ENCODE data around the gene RAB7A. TPM values are rescaled to one million over a fixed set of nuclear protein-coding genes. Genes with fewer than 3 reads are reported as not detected.
"Not testable (repeated sequence)": the region's sequence is repeated elsewhere in the genome, so short reads cannot be mapped to it uniquely, and the experiment has no call there.

The RAB7A gene
- total RNA-seq, 1 experiment from 2014 or later: 50.8 TPM

- Histone ChIP-seq H3K4me3 (no peak overlapping the region), H3K27ac (no peak overlapping the region), H3K4me1 (replicated peaks) (no peaks in the 10 kb centered on the region), H3K27me3 (replicated peaks) (no peaks in the 10 kb centered on the region), H3K9me3 (replicated peaks) (no peaks in the 10 kb centered on the region), H3K36me3 (peaks cover 61% of the 10 kb centered on the region)
- DNase-seq (ENCODE audit: low read depth in 1 of 2, low spot score in 2 of 2): no peak
Observed at GRCh38 chr3:128815318-128816064, 89.5 kb downstream of the RAB7A start.

GRCh38 chr3:128818186-128818787, 92.3 kb downstream of the RAB7A start:
- peaks cover 48% of the 10 kb centered on the region for H3K36me3 ChIP-seq
- no peak for DNase-seq (ENCODE audit: low read depth in 1 of 2, low spot score in 2 of 2)
- no peaks in the 10 kb centered on the region for H3K27me3 ChIP-seq (replicated peaks)
- no peaks in the 10 kb centered on the region for H3K4me1 ChIP-seq (replicated peaks)
- H3K27ac ChIP-seq: no peak overlapping the region
- H3K9me3 ChIP-seq (replicated peaks): no peaks in the 10 kb centered on the region
- no peak overlapping the region for H3K4me3 ChIP-seq

GRCh38 chr3:128820252-128820839, 94.4 kb downstream of the RAB7A start:
- Histone ChIP-seq H3K27me3 (replicated peaks) (no peaks in the 10 kb centered on the region), H3K4me1 (replicated peaks) (no peaks in the 10 kb centered on the region), H3K27ac (no peak overlapping the region), H3K9me3 (replicated peaks) (no peaks in the 10 kb centered on the region), H3K36me3 (peaks cover 29% of the 10 kb centered on the region), H3K4me3 (no peak overlapping the region)
- DNase-seq (ENCODE audit: low read depth in 1 of 2, low spot score in 2 of 2): no peak

- no peak for DNase-seq (ENCODE audit: low read depth in 1 of 2, low spot score in 2 of 2)
- no peaks in the 10 kb centered on the region for H3K4me1 ChIP-seq (replicated peaks)
- H3K36me3 ChIP-seq: peaks cover 12% of the 10 kb centered on the region
- no peaks in the 10 kb centered on the region for H3K27me3 ChIP-seq (replicated peaks)
- no peak overlapping the region for H3K4me3 ChIP-seq
- no peak overlapping the region for H3K27ac ChIP-seq
- H3K9me3 ChIP-seq (replicated peaks): no peaks in the 10 kb centered on the region
Observed at GRCh38 chr3:128823008-128823407, 97.0 kb downstream of the RAB7A start.

- peaks cover 10% of the 10 kb centered on the region; the same call in 1 of the 2 replicates for H3K36me3 ChIP-seq
- no peaks in the 10 kb centered on the region for H3K4me1 ChIP-seq (replicated peaks)
- H3K9me3 ChIP-seq (replicated peaks): no peaks in the 10 kb centered on the region
- H3K27ac ChIP-seq: no peak overlapping the region
- H3K27me3 ChIP-seq (replicated peaks): no peaks in the 10 kb centered on the region
- no peak for DNase-seq (ENCODE audit: low read depth in 1 of 2, low spot score in 2 of 2)
- H3K4me3 ChIP-seq: no peak overlapping the region
Observed at GRCh38 chr3:128823631-128824030, 97.6 kb downstream of the RAB7A start.

DNA sequence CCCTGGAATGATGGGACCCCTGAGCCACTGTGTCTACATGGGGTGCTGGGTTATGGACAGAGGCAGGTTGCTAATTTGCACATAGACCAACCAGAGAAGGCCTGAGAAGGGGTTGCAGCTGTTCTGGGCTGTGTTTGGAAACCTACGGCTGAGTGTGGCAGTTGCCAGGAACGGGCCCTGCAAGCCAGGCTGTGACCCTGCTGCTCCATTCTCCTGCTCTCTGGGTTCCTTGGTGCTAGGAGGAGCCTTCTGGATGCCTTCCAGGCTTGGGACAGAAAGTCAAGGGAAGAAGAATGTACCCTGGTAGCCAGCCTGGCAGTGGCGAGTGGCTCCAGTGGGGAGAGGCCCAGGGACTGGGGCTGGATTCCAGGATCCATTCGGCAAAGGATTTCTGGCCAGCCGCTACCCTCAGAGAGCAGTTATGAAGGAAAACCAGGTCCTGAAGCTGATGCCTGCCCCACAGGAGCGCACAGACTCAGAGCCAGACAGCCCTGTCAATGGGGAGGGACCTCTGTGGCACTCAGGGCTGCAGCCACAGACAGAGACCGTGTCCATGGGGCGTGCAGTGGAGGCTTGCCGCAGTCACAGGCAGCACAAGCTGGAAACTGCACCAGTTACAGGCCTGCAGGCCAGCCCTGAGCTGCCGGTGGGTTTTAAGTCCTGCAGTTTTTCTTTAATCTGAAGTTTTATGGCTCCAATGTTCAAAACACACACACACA, 98.3 kb downstream of the RAB7A start:
- DNase-seq (ENCODE audit: low read depth in 1 of 2, low spot score in 2 of 2): no peak
- H3K27ac ChIP-seq: no peak overlapping the region
- H3K4me1 ChIP-seq (replicated peaks): no peaks in the 10 kb centered on the region
- no peak overlapping the region for H3K4me3 ChIP-seq
- no peaks in the 10 kb centered on the region for H3K9me3 ChIP-seq (replicated peaks)
- H3K27me3 ChIP-seq (replicated peaks): no peaks in the 10 kb centered on the region
- peaks cover 8% of the 10 kb centered on the region; the same call in 1 of the 2 replicates for H3K36me3 ChIP-seq

- DNase-seq (ENCODE audit: low read depth in 1 of 2, low spot score in 2 of 2): no peak
- Histone ChIP-seq H3K9me3 (replicated peaks) (no peaks in the 10 kb centered on the region), H3K4me1 (replicated peaks) (no peaks in the 10 kb centered on the region), H3K36me3 (peaks cover 8% of the 10 kb centered on the region; the same call in 1 of the 2 replicates), H3K4me3 (no peak overlapping the region), H3K27me3 (replicated peaks) (no peaks in the 10 kb centered on the region), H3K27ac (no peak overlapping the region)
Observed at GRCh38 chr3:128825117-128825725, 99.2 kb downstream of the RAB7A start.

DNA sequence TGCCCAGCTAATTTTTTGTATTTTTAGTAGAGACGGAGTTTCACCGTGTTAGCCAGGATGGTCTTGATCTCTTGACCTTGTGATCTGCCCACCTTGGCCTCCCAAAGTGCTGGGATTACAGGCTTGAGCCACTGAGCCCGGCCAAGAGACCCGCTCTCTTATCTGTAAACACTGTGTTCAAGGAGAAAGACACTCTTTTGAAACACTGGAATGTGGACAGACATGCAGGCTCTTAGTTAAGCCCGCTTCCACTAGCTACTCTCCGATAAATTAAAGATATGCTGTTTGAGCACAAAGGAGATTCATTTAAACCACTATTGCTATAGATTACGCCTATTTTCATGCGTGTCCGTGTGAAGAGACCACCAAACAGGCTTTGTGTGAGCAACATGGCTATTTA, 103.1 kb downstream of the RAB7A start:
- H3K27me3 ChIP-seq (replicated peaks); H3K4me1 ChIP-seq (replicated peaks): not testable (repeated sequence)

DNA sequence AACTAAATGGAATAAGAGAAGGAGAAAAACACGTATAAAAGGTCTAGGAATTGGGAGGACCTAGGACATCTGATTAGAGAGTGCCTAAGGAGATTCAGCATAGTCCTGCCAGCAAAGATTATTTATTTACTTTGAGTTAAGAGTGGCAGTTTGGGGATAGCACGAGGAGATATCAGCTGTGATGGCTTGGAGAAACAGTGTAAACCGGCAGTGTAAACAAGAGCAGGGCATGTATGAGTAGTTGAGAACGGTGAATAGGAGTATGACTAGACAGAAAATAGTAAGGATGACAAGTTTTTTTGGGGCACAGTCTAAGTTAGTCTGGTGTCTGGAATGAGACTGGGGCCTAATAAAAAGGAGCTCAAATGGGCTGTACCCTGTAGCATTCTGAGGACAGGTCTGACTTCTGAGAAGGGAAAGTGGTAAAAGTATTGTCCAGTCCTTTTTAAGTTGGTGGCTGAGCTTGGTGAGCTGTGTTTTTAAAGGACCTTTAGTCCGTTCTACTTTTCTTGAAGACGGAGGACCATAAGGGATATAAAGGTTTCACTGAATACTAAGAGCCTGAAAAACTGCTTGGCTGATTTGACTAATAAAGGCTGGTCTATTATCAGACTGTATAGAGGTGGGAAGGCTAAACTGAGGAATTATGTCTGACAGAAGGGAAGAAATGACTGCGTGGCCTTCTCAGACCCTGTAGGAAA, 104.1 kb downstream of the RAB7A start:
- not testable (repeated sequence) for H3K27me3 ChIP-seq (replicated peaks); H3K4me1 ChIP-seq (replicated peaks); H3K36me3 ChIP-seq; DNase-seq (ENCODE audit: low read depth in 1 of 2, low spot score in 2 of 2); H3K4me3 ChIP-seq; H3K9me3 ChIP-seq (replicated peaks); H3K27ac ChIP-seq

More for the DNA sequence above, 103.1 kb downstream of the RAB7A start:
- H3K36me3 ChIP-seq; DNase-seq (ENCODE audit: low read depth in 1 of 2, low spot score in 2 of 2); H3K27ac ChIP-seq; H3K4me3 ChIP-seq; H3K9me3 ChIP-seq (replicated peaks): not testable (repeated sequence)

- H3K9me3 ChIP-seq (replicated peaks); DNase-seq (ENCODE audit: low read depth in 1 of 2, low spot score in 2 of 2); H3K27me3 ChIP-seq (replicated peaks): not testable (repeated sequence)
Observed at GRCh38 chr3:128830762-128831161, 104.8 kb downstream of the RAB7A start.

GRCh38 chr3:128832979-128833378, 107.0 kb downstream of the RAB7A start:
- not testable (repeated sequence) for H3K36me3 ChIP-seq; H3K27me3 ChIP-seq (replicated peaks)

More at GRCh38 chr3:128830762-128831161, 104.8 kb downstream of the RAB7A start:
- H3K4me3 ChIP-seq; H3K4me1 ChIP-seq (replicated peaks); H3K27ac ChIP-seq; H3K36me3 ChIP-seq: not testable (repeated sequence)

GRCh38 chr3:128835096-128835495, 109.1 kb downstream of the RAB7A start:
- Histone ChIP-seq H3K27ac (no peak overlapping the region), H3K36me3 (no peaks in the 10 kb centered on the region), H3K4me1 (replicated peaks) (no peaks in the 10 kb centered on the region), H3K9me3 (replicated peaks) (no peaks in the 10 kb centered on the region), H3K4me3 (no peak overlapping the region), H3K27me3 (replicated peaks) (no peaks in the 10 kb centered on the region)
- DNase-seq (ENCODE audit: low read depth in 1 of 2, low spot score in 2 of 2): no peak

More at GRCh38 chr3:128832979-128833378, 107.0 kb downstream of the RAB7A start:
- not testable (repeated sequence) for H3K4me3 ChIP-seq; DNase-seq (ENCODE audit: low read depth in 1 of 2, low spot score in 2 of 2); H3K9me3 ChIP-seq (replicated peaks); H3K27ac ChIP-seq; H3K4me1 ChIP-seq (replicated peaks)

Measured in SJSA1 (cell line).